AG04449 (cell line): ENCODE measurements around the gene MOCS1.

Source experiments
- CTCF ChIA-PET: fragments of 350-600 bp; formaldehyde crosslinking; extraction: SDS; loops from one replicate; lab custom pipeline; 2021; ENCODE audit warnings: antibody characterized with exemption; lab: Yijun Ruan, JAX
- POLR2A ChIA-PET: fragments of 400-600, 350-600 bp; formaldehyde crosslinking; extraction: SDS; loops from one replicate; lab custom pipeline; 2020; ENCODE audit warnings: antibody characterized with exemption, inconsistent platforms; lab: Yijun Ruan, JAX
- DNase-seq: peaks from one replicate; pipeline ENCODE4 v3.0.0-alpha.2; 2010; ENCODE audit warnings: low read depth, low spot score
- H3K4me3 ChIP-seq: 2 replicates; pipeline ENCODE4 v1.5.1; 2011; ENCODE audit warnings: low read depth, mild to moderate bottlenecking, control low read depth, low read length
- CTCF ChIP-seq: IDR thresholded peaks from one replicate; pipeline ENCODE4 v1.5.1; 2011; ENCODE audit warnings: mild to moderate bottlenecking, moderate library complexity, low read length, control low read depth, inconsistent platforms; ENCODE audit not compliant: insufficient read depth; ENCODE audit errors: missing control alignments

The MOCS1 gene

GRCh38 chr6:39855356-39855995 lies 78.8 kb downstream of the MOCS1 start:
- CTCF ChIA-PET: interaction anchor here (0.7 to 10.2 kb wide), 3 partner anchors 9 to 14 kb away, joined by 3 to 111 read pairs (median 11); no protein-coding TSS in a partner anchor
- TF ChIP-seq CTCF: no peak
- POLR2A ChIA-PET: no interaction called here
- no peak overlapping the region for H3K4me3 ChIP-seq
- DNase-seq: no peak
